Stimulated activated naive CD8-positive, alpha-beta T cell treated with anti-CD3 and anti-CD28 coated beads, Interleukin-15, amount 100 ng/mL, for 72 hours (primary cell): ENCODE measurements around the gene CMAS.
"Not testable (repeated sequence)": the region's sequence is repeated elsewhere in the genome, so short reads cannot be mapped to it uniquely, and the experiment has no call there.

Source experiments
- ATAC-seq: fragments of 150-1000 bp; cut with Tn5 transposase; 2 replicates; pipeline ENCODE4 v1.10.0; 2021; ENCODE audit warnings: mild to moderate bottlenecking, moderate library complexity
- DNase-seq, 2 donors: peaks; one replicate each; pipeline ENCODE4 v3.0.0; 2021 to 2022
- H3K27ac Mint-ChIP-seq, 2 donors: one replicate each; pipeline ENCODE4 v1.8.0; 2022; ENCODE audit warnings: mild to moderate bottlenecking in 2 of 2, mixed read lengths in 2 of 2, moderate library complexity in 2 of 2
- H3K27me3 Mint-ChIP-seq: one replicate; pipeline ENCODE4 v1.8.0; 2022; ENCODE audit warnings: mixed read lengths
- H3K4me1 Mint-ChIP-seq: one replicate; pipeline ENCODE4 v1.8.0; 2022; ENCODE audit warnings: mild to moderate bottlenecking, mixed read lengths
- H3K4me3 Mint-ChIP-seq, 2 donors: one replicate each; pipeline ENCODE4 v1.8.0; 2022; ENCODE audit warnings: mild to moderate bottlenecking in 2 of 2, mixed read lengths in 2 of 2, moderate library complexity in 1 of 2
- H3K9me3 Mint-ChIP-seq, 2 donors: one replicate each; pipeline ENCODE4 v1.8.0; 2022; ENCODE audit warnings: mixed read lengths in 2 of 2

CMAS gene

GRCh38 chr12:22038734-22039133, 7.3 kb upstream of the CMAS start:
- H3K4me1 Mint-ChIP-seq, result peaks cover 15% of the 10 kb centered on the region
- ATAC-seq (no peak), DNase-seq (no peak)
- H3K4me3 Mint-ChIP-seq, result no peak overlapping the region
- H3K27me3 Mint-ChIP-seq, result no peaks in the 10 kb centered on the region
- no peaks in the 10 kb centered on the region for H3K9me3 Mint-ChIP-seq
- no peak overlapping the region for H3K27ac Mint-ChIP-seq

GRCh38 chr12:22039361-22039760, 6.7 kb upstream of the CMAS start:
- DNase-seq, result no peak
- Mint-ChIP-seq H3K4me3 (no peak overlapping the region), H3K27ac (no peak overlapping the region), H3K4me1 (peaks cover 13% of the 10 kb centered on the region), H3K9me3 (no peaks in the 10 kb centered on the region), H3K27me3 (no peaks in the 10 kb centered on the region)
- ATAC-seq, result no peak

- Mint-ChIP-seq H3K27me3 (no peaks in the 10 kb centered on the region), H3K9me3 (no peaks in the 10 kb centered on the region), H3K4me3 (no peak overlapping the region), H3K27ac (no peak overlapping the region), H3K4me1 (peaks cover 26% of the 10 kb centered on the region)
- DNase-seq, result no peak
- ATAC-seq, result no peak
Measured at GRCh38 chr12:22042976-22043669, 2.9 kb upstream of the CMAS start.

GRCh38 chr12:22043943-22044342, 2.1 kb upstream of the CMAS start:
- H3K4me1 Mint-ChIP-seq, result peaks cover 34% of the 10 kb centered on the region
- DNase-seq (no peak), ATAC-seq (no peak)
- H3K4me3 Mint-ChIP-seq, result no peak overlapping the region
- no peaks in the 10 kb centered on the region for H3K9me3 Mint-ChIP-seq
- no peak overlapping the region for H3K27ac Mint-ChIP-seq
- H3K27me3 Mint-ChIP-seq, result no peaks in the 10 kb centered on the region

GRCh38 chr12:22044391-22044790, 1.6 kb upstream of the CMAS start:
- Mint-ChIP-seq H3K27me3 (no peaks in the 10 kb centered on the region), H3K9me3 (no peaks in the 10 kb centered on the region), H3K4me3 (no peak overlapping the region), H3K27ac (no peak overlapping the region), H3K4me1 (peaks cover 38% of the 10 kb centered on the region)
- DNase-seq, result no peak
- ATAC-seq, result no peak

GRCh38 chr12:22046968-22047390, 961 bp downstream of the CMAS start:
- H3K27me3 Mint-ChIP-seq, result no peaks in the 10 kb centered on the region
- no peak for ATAC-seq
- H3K4me1 Mint-ChIP-seq, result peaks cover 47% of the 10 kb centered on the region
- no peaks in the 10 kb centered on the region for H3K9me3 Mint-ChIP-seq
- H3K4me3 Mint-ChIP-seq, result peak overlapping the region; percentile 95 to 97
- H3K27ac Mint-ChIP-seq, result peak overlapping the region; percentile 93 to 98
- no peak for DNase-seq

- Mint-ChIP-seq H3K4me3 (peak overlapping the region in 1 of 2 donors; percentile 95), H3K4me1 (peaks cover 42% of the 10 kb centered on the region), H3K27ac (no peak overlapping the region), H3K9me3 (no peaks in the 10 kb centered on the region), H3K27me3 (no peaks in the 10 kb centered on the region)
- ATAC-seq, result no peak
- no peak for DNase-seq
Measured at GRCh38 chr12:22047494-22047893, 1.5 kb downstream of the CMAS start.

- no peak for ATAC-seq
- H3K4me1 Mint-ChIP-seq, result peaks cover 39% of the 10 kb centered on the region
Measured at GRCh38 chr12:22048351-22049041, 2.5 kb downstream of the CMAS start.

GRCh38 chr12:22050078-22050477, 4.1 kb downstream of the CMAS start:
- no peak for ATAC-seq
- Mint-ChIP-seq H3K27ac (no peak overlapping the region), H3K27me3 (no peaks in the 10 kb centered on the region), H3K9me3 (no peaks in the 10 kb centered on the region), H3K4me1 (peaks cover 39% of the 10 kb centered on the region), H3K4me3 (no peak overlapping the region)
- DNase-seq, result no peak

More at GRCh38 chr12:22048351-22049041, 2.5 kb downstream of the CMAS start:
- Mint-ChIP-seq H3K27me3 (no peaks in the 10 kb centered on the region), H3K4me3 (no peak overlapping the region), H3K27ac (no peak overlapping the region), H3K9me3 (no peaks in the 10 kb centered on the region)
- no peak for DNase-seq

- Mint-ChIP-seq H3K27me3 (no peaks in the 10 kb centered on the region), H3K4me3 (no peak overlapping the region), H3K9me3 (no peaks in the 10 kb centered on the region), H3K4me1 (peaks cover 34% of the 10 kb centered on the region), H3K27ac (no peak overlapping the region)
- DNase-seq (no peak), ATAC-seq (no peak)
Measured at GRCh38 chr12:22051114-22051698, 5.2 kb downstream of the CMAS start.

GRCh38 chr12:22052994-22053393, 7.0 kb downstream of the CMAS start:
- not testable (repeated sequence) for H3K27ac Mint-ChIP-seq, DNase-seq, H3K27me3 Mint-ChIP-seq, H3K4me3 Mint-ChIP-seq, ATAC-seq, H3K9me3 Mint-ChIP-seq
- peaks cover 20% of the 10 kb centered on the region for H3K4me1 Mint-ChIP-seq

- Mint-ChIP-seq H3K4me3 (no peak overlapping the region), H3K9me3 (no peaks in the 10 kb centered on the region), H3K27me3 (no peaks in the 10 kb centered on the region), H3K4me1 (peaks cover 11% of the 10 kb centered on the region), H3K27ac (no peak overlapping the region)
- ATAC-seq, result no peak
- DNase-seq, result no peak
Measured at GRCh38 chr12:22054155-22054554, 8.1 kb downstream of the CMAS start.

GRCh38 chr12:22056607-22057006, 10.6 kb downstream of the CMAS start:
- DNase-seq (no peak), ATAC-seq (no peak)
- no peak overlapping the region for H3K4me3 Mint-ChIP-seq
- no peaks in the 10 kb centered on the region for H3K4me1 Mint-ChIP-seq
- H3K27ac Mint-ChIP-seq, result no peak overlapping the region
- no peaks in the 10 kb centered on the region for H3K9me3 Mint-ChIP-seq
- H3K27me3 Mint-ChIP-seq, result no peaks in the 10 kb centered on the region

- H3K4me1 Mint-ChIP-seq, result no peaks in the 10 kb centered on the region
- no peaks in the 10 kb centered on the region for H3K27me3 Mint-ChIP-seq
- H3K9me3 Mint-ChIP-seq, result no peaks in the 10 kb centered on the region
- DNase-seq (no peak), ATAC-seq (no peak)
- no peak overlapping the region for H3K27ac Mint-ChIP-seq
- no peak overlapping the region for H3K4me3 Mint-ChIP-seq
Measured at GRCh38 chr12:22059976-22060647, 14.1 kb downstream of the CMAS start.

- no peak for DNase-seq
- Mint-ChIP-seq H3K27ac (no peak overlapping the region), H3K9me3 (no peaks in the 10 kb centered on the region), H3K27me3 (no peaks in the 10 kb centered on the region), H3K4me1 (no peaks in the 10 kb centered on the region), H3K4me3 (no peak overlapping the region)
- no peak for ATAC-seq
Measured at GRCh38 chr12:22064968-22065367, 18.9 kb downstream of the CMAS start.

- DNase-seq (no peak), ATAC-seq (no peak)
- Mint-ChIP-seq H3K27me3 (no peaks in the 10 kb centered on the region), H3K4me3 (no peak overlapping the region), H3K9me3 (no peaks in the 10 kb centered on the region), H3K4me1 (no peaks in the 10 kb centered on the region), H3K27ac (peak overlapping the region; percentile 7 to 85)
Measured at GRCh38 chr12:22066310-22066709, 20.3 kb downstream of the CMAS start.
